Cardiac fibroblast (primary cell): ENCODE measurements around the gene HIVEP2.

Source experiments
- DNase-seq, 2 donors: peaks; one replicate each; pipeline versions ENCODE4 v3.0.0 to v3.0.0-alpha.2; 2010; ENCODE audit warnings: low read depth in 2 of 2
- H3K4me3 ChIP-seq, 2 donors: replicated peaks in 1 of 2; 1 replicate in 1 of 2; 2 replicates in 1 of 2; pipeline ENCODE4 v1.5.1; 2011; ENCODE audit warnings: low read depth in 2 of 2, low read length in 2 of 2, mild to moderate bottlenecking in 2 of 2, moderate library complexity in 1 of 2
- CTCF ChIP-seq: IDR thresholded peaks from one replicate; pipeline ENCODE4 v1.5.1; 2011; ENCODE audit warnings: low read depth, mild to moderate bottlenecking, low read length, inconsistent platforms

HIVEP2 gene

GRCh38 chr6:142833054-142833453 lies 111.9 kb downstream of the HIVEP2 start:
- TF ChIP-seq CTCF = no peak
- H3K4me3 ChIP-seq = no peak overlapping the region
- peak; percentile 79 to 98 for DNase-seq

- H3K4me3 ChIP-seq = no peak overlapping the region
- DNase-seq = no peak
- TF ChIP-seq CTCF = no peak
Measured at GRCh38 chr6:142830807-142831206, 114.2 kb downstream of the HIVEP2 start.

- peak in 1 of 2 donors; percentile 42 for DNase-seq
- H3K4me3 ChIP-seq = no peak overlapping the region
- TF ChIP-seq CTCF = no peak
Measured at GRCh38 chr6:142830116-142830710, 114.8 kb downstream of the HIVEP2 start.

- no peak for TF ChIP-seq CTCF
- H3K4me3 ChIP-seq = no peak overlapping the region
- no peak for DNase-seq
Measured at GRCh38 chr6:142829556-142829955, 115.4 kb downstream of the HIVEP2 start.

GRCh38 chr6:142827991-142828390 lies 117.0 kb downstream of the HIVEP2 start:
- DNase-seq = no peak
- H3K4me3 ChIP-seq = no peak overlapping the region
- TF ChIP-seq CTCF = no peak

GRCh38 chr6:142827369-142827768 lies 117.6 kb downstream of the HIVEP2 start:
- H3K4me3 ChIP-seq = no peak overlapping the region
- peak in 1 of 2 donors; percentile 51 for DNase-seq
- TF ChIP-seq CTCF = no peak

GRCh38 chr6:142825760-142826159 lies 119.2 kb downstream of the HIVEP2 start:
- TF ChIP-seq CTCF = no peak
- DNase-seq = no peak
- no peak overlapping the region for H3K4me3 ChIP-seq
